ENCODE results near the gene ALKBH6. TPM values are rescaled to one million over a fixed set of nuclear protein-coding genes. Genes with fewer than 3 reads are reported as not detected.

Gene ALKBH6
- total RNA-seq (10 to 100 TPM; 33.3 to 34.2 TPM), total RNA-seq (4.6 to 7.6 reads per million in 2 donors)

GRCh38 chr19:36014012-36014924 is at the start of gene ALKBH6:
TSS of gene ALKBH6 (minus strand) at chr19:36014213. CDS start at chr19:36013397, 816 bp downstream.
- Mint-ChIP-seq H3K27ac (peak within 1 kb of the TSS; percentile 96), H3K4me1 (peaks cover 37% of the 10 kb centered on the region), H3K4me3 (peak within 1 kb of the TSS; percentile 99), H3K36me3 (ENCODE audit: low read depth) (peaks cover 2% of the 10 kb centered on the region), H3K27me3 (no peaks in the 10 kb centered on the region)
- no peaks in the 10 kb centered on the region for H3K9me3 ChIP-seq (ENCODE audit: control insufficient read depth, low read length, poor library complexity, severe bottlenecking)
- peak; percentile 98 to 99 (median 99) for DNase-seq
- ATAC-seq: peak; percentile 99

DNA sequence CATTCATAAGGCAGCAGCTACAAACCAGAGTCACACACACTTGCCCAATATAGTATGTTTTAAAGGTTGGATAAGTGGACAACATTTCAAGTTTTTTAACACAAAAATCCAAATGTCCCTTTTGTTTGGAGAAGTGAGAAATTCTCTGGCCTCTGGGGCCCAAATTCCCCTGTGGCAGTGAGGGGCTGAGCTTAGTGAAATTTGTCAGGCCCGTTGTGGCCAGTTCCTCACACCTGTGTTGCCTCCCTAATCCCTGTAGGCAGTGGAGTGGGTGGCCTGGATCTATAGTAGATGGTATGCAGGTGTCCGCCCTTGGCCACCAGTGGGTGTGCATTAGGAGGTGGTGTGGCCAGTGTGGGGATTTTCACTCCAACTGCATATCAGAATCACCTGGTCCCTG is 47.4 kb upstream of the ALKBH6 start:
- Mint-ChIP-seq H3K36me3 (ENCODE audit: low read depth) (no peaks in the 10 kb centered on the region), H3K27ac (no peak overlapping the region), H3K4me3 (no peak overlapping the region), H3K4me1 (peaks cover 6% of the 10 kb centered on the region), H3K27me3 (no peaks in the 10 kb centered on the region)
- DNase-seq (no peak), ATAC-seq (no peak)
- H3K9me3 ChIP-seq (ENCODE audit: control insufficient read depth, low read length, poor library complexity, severe bottlenecking): no peaks in the 10 kb centered on the region

GRCh38 chr19:36060430-36060829 is 46.4 kb upstream of the ALKBH6 start:
- no peak overlapping the region for H3K27ac Mint-ChIP-seq
- H3K27me3 Mint-ChIP-seq: no peaks in the 10 kb centered on the region
- ATAC-seq (peak; percentile 52), DNase-seq (no peak)
- H3K9me3 ChIP-seq (ENCODE audit: control insufficient read depth, low read length, poor library complexity, severe bottlenecking): no peaks in the 10 kb centered on the region
- peaks cover 10% of the 10 kb centered on the region for H3K4me1 Mint-ChIP-seq
- no peak overlapping the region for H3K4me3 Mint-ChIP-seq
- no peaks in the 10 kb centered on the region for H3K36me3 Mint-ChIP-seq (ENCODE audit: low read depth)

DNA sequence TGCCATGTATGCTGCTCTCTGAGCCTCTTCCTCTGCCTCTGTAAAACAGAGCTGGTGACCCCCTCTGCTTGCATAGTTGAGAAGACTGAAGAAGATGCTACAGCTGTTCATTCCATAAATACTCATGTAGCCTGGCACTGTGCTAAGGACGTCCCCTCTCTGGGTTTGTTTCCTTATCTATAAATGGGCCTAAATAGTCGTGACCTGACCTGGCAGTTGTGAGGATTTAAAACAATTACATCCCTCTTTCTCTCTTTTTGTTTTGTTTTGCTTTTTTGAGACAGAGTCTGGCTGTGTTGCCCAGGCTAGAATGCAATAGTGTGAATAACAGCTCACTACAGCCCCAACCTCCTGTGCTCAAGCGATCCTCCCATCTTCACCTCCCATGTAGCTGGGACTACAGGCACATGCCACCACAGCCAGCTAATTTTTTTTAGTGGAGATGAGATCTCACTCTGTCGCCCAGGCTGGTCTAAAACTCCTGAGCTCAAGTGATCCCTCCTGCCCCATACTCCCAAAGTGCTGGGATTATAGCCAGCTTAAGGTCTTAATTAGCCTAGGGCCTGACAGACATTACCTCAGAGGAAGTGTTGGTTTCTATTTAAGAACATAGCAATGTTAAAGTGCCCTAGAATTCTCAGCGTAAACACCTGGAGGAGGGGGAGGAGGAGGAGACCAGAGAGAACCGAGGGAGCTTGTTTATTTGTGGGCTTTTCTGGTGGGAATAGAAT is 45.3 kb upstream of the ALKBH6 start:
- no peaks in the 10 kb centered on the region for H3K9me3 ChIP-seq (ENCODE audit: control insufficient read depth, low read length, poor library complexity, severe bottlenecking)
- Mint-ChIP-seq H3K4me3 (no peak overlapping the region), H3K4me1 (peaks cover 13% of the 10 kb centered on the region)

GRCh38 chr19:36058481-36059179 is 44.6 kb upstream of the ALKBH6 start:
- peak overlapping the region; percentile 34 for H3K27ac Mint-ChIP-seq

More for the DNA sequence above, 45.3 kb upstream of the ALKBH6 start:
- ATAC-seq (no peak), DNase-seq (no peak)
- H3K36me3 Mint-ChIP-seq (ENCODE audit: low read depth): no peaks in the 10 kb centered on the region
- H3K27ac Mint-ChIP-seq: no peak overlapping the region
- no peaks in the 10 kb centered on the region for H3K27me3 Mint-ChIP-seq

GRCh38 chr19:36054733-36055686 is 41.0 kb upstream of the ALKBH6 start, which contains the start of gene WDR62:
TSS of gene WDR62 (plus strand) at chr19:36054897. CDS start at chr19:36054972, 75 bp downstream.
- Mint-ChIP-seq H3K4me3 (peak within 1 kb of the TSS; percentile 96), H3K36me3 (ENCODE audit: low read depth) (peaks cover 2% of the 10 kb centered on the region), H3K4me1 (peaks cover 26% of the 10 kb centered on the region), H3K27ac (peak within 1 kb of the TSS; percentile 90), H3K27me3 (no peaks in the 10 kb centered on the region)
- DNase-seq (peak; percentile 89 to 92 (median 91)), ATAC-seq (peak; percentile 79)
- H3K9me3 ChIP-seq (ENCODE audit: control insufficient read depth, low read length, poor library complexity, severe bottlenecking): no peaks in the 10 kb centered on the region

More at GRCh38 chr19:36058481-36059179, 44.6 kb upstream of the ALKBH6 start:
- Mint-ChIP-seq H3K4me1 (peaks cover 15% of the 10 kb centered on the region), H3K4me3 (no peak overlapping the region), H3K27me3 (no peaks in the 10 kb centered on the region), H3K36me3 (ENCODE audit: low read depth) (no peaks in the 10 kb centered on the region)
- H3K9me3 ChIP-seq (ENCODE audit: control insufficient read depth, low read length, poor library complexity, severe bottlenecking): no peaks in the 10 kb centered on the region
- DNase-seq (no peak), ATAC-seq (no peak)

DNA sequence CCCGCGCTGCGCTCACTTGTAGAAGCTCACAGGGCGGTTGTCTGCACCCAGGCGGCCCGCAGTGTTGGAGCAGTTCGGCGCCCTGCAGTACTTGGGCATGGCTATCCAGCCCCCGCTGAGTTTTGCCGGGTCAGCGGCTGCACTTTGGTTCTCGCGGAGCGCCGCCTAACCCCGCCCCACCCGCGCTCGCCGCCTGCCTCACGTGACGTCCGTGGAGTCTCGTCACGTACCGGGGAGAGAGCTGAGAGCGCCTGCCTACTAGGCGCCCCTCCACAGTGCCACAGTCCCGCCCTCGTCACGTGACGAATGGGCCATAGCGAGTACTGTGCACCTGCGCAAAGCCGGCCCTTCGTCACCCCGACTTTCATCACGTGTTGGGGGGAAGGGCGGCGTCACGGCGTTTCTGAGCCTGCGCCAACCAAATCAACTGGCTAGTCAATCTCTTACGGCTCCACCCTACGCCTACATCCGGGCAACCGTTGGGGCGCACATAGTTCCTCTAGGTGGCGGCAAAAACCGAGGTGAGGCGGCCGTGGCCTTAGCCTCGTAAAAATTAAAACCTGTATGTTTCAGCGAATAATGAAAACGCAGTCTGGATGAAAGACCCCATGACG is 40.2 kb upstream of the ALKBH6 start, which contains the start of gene THAP8:
Gene THAP8 (minus strand): TSS at position 167 of the 614 bp plus-strand sequence. CDS start 68 bp downstream, at position 99.
- H3K27me3 Mint-ChIP-seq: no peaks in the 10 kb centered on the region
- H3K27ac Mint-ChIP-seq: peak within 1 kb of the TSS; percentile 90
- peaks cover 2% of the 10 kb centered on the region for H3K36me3 Mint-ChIP-seq (ENCODE audit: low read depth)
- H3K4me3 Mint-ChIP-seq: peak within 1 kb of the TSS; percentile 96
- DNase-seq: peak; percentile 99
- peak; percentile 87 for ATAC-seq
- H3K4me1 Mint-ChIP-seq: peaks cover 25% of the 10 kb centered on the region
- no peaks in the 10 kb centered on the region for H3K9me3 ChIP-seq (ENCODE audit: control insufficient read depth, low read length, poor library complexity, severe bottlenecking)

GRCh38 chr19:36051637-36052036 is 37.6 kb upstream of the ALKBH6 start:
- Mint-ChIP-seq H3K27ac (peak overlapping the region; percentile 67), H3K27me3 (no peaks in the 10 kb centered on the region), H3K4me3 (peak overlapping the region; percentile 19), H3K36me3 (ENCODE audit: low read depth) (peaks cover 2% of the 10 kb centered on the region), H3K4me1 (peaks cover 24% of the 10 kb centered on the region)
- ATAC-seq (no peak), DNase-seq (no peak)
- H3K9me3 ChIP-seq (ENCODE audit: control insufficient read depth, low read length, poor library complexity, severe bottlenecking): no peaks in the 10 kb centered on the region

DNA sequence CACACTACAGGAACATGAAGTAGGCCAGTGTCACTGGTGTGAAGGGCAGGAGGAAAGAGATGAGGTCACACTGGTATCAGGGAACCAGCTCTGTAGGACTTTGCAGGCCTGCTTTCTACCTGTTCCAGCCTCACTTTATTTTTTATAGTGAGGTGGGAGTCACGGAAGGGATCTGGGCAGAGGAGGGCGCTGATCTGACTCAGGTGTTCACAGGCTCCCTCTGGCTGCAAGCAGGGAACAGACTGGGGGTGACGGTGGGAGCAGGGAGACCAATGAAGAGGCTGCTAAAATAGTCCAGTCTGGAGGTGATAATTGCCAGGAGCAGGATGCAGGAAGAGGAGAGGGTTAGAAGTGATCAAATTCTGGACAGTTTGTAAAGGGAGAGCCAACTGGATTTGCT is 37.2 kb upstream of the ALKBH6 start:
- DNase-seq (no peak), ATAC-seq (no peak)
- H3K4me3 Mint-ChIP-seq: peak overlapping the region; percentile 47
- peak overlapping the region; percentile 67 for H3K27ac Mint-ChIP-seq
- no peaks in the 10 kb centered on the region for H3K27me3 Mint-ChIP-seq
- no peaks in the 10 kb centered on the region for H3K9me3 ChIP-seq (ENCODE audit: control insufficient read depth, low read length, poor library complexity, severe bottlenecking)
- peaks cover 25% of the 10 kb centered on the region for H3K4me1 Mint-ChIP-seq
- peaks cover 2% of the 10 kb centered on the region for H3K36me3 Mint-ChIP-seq (ENCODE audit: low read depth)

- Mint-ChIP-seq H3K27ac (no peak overlapping the region), H3K27me3 (no peaks in the 10 kb centered on the region), H3K4me3 (no peak overlapping the region), H3K4me1 (peaks cover 20% of the 10 kb centered on the region), H3K36me3 (ENCODE audit: low read depth) (peaks cover 5% of the 10 kb centered on the region)
- DNase-seq (no peak), ATAC-seq (no peak)
- no peaks in the 10 kb centered on the region for H3K9me3 ChIP-seq (ENCODE audit: control insufficient read depth, low read length, poor library complexity, severe bottlenecking)
Measured at GRCh38 chr19:36049080-36049698, 35.2 kb upstream of the ALKBH6 start.

GRCh38 chr19:36047835-36048234 is 33.8 kb upstream of the ALKBH6 start:
- Mint-ChIP-seq H3K27ac (no peak overlapping the region), H3K27me3 (no peaks in the 10 kb centered on the region), H3K4me3 (no peak overlapping the region), H3K4me1 (peaks cover 14% of the 10 kb centered on the region), H3K36me3 (ENCODE audit: low read depth) (peaks cover 5% of the 10 kb centered on the region)
- no peaks in the 10 kb centered on the region for H3K9me3 ChIP-seq (ENCODE audit: control insufficient read depth, low read length, poor library complexity, severe bottlenecking)
- ATAC-seq: no peak
- no peak for DNase-seq

Measured in T-helper 17 cell (primary cell).